ENCODE measurements around the gene XYLT2.
"Not testable (repeated sequence)": the region's sequence is repeated elsewhere in the genome, so short reads cannot be mapped to it uniquely, and the experiment has no call there.

XYLT2 gene

DNA sequence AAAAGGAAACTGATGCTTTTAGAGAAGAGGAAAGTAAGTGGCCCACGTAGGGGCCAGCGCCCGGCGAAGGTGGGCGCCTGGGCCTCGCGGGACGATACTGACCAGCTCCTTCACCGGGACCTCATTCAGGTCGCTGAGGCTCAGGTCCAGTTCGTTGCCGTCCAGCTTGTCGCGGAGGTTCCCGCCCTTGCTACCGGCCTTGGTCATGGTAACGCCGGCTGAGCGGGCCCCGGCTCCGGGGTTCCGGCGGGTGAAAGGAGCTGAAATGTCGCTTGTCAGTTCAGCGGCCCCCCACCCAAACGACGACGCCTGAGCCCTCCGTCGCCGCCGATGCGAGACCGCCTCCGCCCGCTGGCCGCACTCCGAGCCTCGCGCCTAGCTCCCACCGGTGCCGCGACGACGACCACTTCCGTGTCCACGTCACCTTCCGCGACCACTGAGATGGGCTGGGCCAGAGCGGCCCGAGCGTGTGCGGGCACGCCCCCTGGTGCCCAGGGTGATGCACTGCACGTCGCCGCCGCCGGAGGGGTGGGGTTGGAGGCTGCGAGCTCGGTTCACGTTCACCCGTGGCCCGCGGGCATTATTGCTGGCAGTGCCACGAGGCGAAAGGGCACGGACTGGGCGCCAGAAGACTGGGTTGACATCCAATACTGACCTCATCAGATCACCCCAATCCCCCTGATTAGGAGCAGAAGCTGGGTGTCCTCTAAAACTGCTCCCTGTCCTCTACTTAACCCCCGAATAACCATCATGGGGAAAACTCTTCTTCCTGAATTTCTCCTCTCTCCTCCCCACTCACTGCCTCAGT lies 51.4 kb downstream of the XYLT2 start, which contains the start of gene LRRC59:
LRRC59 (minus strand) TSS at position 413 of the 808 bp plus-strand sequence; CDS start at position 207, 206 bp downstream.
- DNase-seq: peak; percentile 84

- DNase-seq: no peak
Measured at GRCh38 chr17:50397919-50398285, 52.0 kb downstream of the XYLT2 start.

- not testable (repeated sequence) for DNase-seq
Measured at GRCh38 chr17:50398672-50399071, 52.7 kb downstream of the XYLT2 start.

GRCh38 chr17:50399591-50399990 lies 53.7 kb downstream of the XYLT2 start:
- DNase-seq: not testable (repeated sequence)

DNA sequence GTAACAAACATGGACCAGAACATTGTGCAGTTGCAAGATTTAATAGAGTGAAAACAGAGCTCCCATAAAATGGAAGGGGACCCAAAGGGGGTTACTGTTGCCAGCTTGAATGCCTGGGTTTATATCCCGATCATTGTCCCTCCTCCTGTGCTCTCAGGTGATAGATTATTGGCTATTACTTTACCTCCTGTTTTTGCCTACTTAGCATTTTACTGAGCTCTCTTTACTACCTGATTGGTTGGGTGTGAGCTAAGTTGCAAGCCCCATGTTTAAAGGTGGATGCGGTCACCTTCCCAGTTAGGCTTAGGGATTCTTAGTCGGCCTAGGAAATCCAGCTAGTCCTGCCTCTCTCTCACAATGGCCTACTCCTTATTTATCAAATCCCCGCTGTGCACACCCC lies 59.4 kb downstream of the XYLT2 start:
- DNase-seq: not testable (repeated sequence)

DNA sequence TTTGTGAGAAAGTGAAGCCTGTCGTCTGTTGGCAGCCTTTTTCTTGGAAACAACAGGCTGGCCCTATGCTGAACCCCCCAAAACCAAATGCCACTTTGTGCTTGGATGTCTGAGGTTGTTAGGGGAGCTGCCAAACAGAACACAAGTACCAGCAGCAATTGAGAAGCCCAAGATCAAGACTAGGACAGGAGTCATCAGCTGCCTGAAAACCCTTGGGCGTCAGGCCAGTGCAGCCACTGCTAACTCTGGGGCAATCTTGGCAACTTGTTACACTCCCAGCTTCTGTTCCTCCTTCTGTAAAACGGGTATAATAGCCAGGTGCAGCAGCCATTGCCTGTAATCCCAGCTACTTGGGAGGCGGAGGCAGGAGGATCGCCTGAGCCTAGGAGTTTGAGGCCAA lies 60.7 kb downstream of the XYLT2 start:
- no peak for DNase-seq

DNA sequence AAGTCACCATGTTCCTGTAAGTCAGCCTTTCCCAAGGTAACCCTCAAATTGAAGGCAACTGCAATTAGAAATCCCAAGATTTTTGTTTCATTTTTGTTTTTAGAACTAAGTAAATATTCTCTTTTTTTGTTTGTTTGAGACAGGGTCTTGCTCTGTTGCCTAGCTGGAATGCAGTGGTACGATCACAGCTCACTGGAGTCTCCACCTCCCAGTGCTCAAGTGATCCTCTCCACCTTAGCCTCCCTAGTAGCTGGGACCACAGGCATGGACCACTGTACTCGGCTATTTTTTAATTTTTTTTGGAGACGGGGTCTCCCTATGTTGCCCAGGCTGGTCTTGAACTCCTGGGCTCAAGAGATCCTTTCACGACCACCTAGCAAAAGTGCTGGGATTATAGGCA lies 62.0 kb downstream of the XYLT2 start:
- DNase-seq: no peak
